Measurements from ENCODE around the gene NMNAT3.

Gene NMNAT3

DNA sequence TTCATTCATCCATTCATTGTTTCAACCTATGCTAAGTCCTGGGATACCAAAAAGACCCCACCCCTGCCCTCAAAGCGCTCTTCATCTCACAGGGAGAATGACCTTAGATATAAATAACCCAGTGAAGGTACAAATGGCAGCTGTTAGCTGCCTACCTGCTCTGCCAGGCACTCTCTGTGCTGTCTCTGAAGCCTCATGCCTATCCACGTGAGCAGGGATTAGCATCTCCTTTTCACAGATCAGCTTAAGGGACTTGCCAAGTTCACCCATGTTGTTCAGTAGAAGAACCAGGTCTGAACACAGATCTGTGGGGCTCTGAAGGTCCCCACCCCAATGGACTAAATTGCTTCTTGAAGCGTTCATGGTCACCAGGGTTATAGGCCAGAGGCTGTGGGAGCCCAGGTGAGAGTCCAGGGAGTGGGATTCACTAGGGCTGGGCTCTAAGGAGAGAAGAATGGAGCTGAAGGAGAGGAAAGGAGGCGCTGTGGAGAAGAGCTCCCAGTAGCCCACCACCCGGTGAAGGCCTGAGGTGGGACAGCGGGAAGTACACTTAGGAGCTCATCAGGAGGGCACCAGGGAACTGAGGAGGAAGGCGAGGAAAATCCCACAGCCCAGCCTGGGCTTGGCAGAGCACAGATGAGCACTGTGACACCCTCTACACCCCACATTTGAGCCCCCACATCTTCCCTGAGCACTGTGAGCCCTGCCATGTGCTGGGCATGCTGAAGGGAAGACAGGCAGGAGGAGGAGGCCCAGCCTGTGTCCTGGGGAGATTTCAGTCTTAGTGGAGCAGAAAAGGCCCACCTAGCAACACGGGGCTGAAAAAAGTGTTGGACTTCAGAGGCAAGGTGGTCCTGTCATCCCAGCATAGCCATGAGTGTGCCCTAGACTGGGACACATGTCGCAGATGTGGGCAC is 158.6 kb downstream of the NMNAT3 start:
- no peaks in the 10 kb centered on the region for H4K20me1 ChIP-seq (ENCODE audit: insufficient read depth)
- H3K4me3 ChIP-seq (IDR thresholded peaks at IDR 0.05; ENCODE audit: insufficient read depth, low read depth, low read length) = no peak overlapping the region
- TF ChIP-seq, protein P1, sequence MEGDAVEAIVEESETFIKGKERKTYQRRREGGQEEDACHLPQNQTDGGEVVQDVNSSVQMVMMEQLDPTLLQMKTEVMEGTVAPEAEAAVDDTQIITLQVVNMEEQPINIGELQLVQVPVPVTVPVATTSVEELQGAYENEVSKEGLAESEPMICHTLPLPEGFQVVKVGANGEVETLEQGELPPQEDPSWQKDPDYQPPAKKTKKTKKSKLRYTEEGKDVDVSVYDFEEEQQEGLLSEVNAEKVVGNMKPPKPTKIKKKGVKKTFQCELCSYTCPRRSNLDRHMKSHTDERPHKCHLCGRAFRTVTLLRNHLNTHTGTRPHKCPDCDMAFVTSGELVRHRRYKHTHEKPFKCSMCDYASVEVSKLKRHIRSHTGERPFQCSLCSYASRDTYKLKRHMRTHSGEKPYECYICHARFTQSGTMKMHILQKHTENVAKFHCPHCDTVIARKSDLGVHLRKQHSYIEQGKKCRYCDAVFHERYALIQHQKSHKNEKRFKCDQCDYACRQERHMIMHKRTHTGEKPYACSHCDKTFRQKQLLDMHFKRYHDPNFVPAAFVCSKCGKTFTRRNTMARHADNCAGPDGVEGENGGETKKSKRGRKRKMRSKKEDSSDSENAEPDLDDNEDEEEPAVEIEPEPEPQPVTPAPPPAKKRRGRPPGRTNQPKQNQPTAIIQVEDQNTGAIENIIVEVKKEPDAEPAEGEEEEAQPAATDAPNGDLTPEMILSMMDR (conservative IDR thresholded peaks at IDR 0.05; ENCODE audit: low read depth, low read length) = no peak
- H3K9ac ChIP-seq = no peak overlapping the region
- H3K27me3 ChIP-seq (ENCODE audit: insufficient read depth, low read depth) = no peaks in the 10 kb centered on the region
- no peak overlapping the region for H3K27ac ChIP-seq
- no peak overlapping the region for H2AFZ ChIP-seq (ENCODE audit: low read depth)
- no peak overlapping the region for H3K4me2 ChIP-seq
- H3K79me2 ChIP-seq (ENCODE audit: insufficient read depth, low read depth) = no peaks in the 10 kb centered on the region
- no peaks in the 10 kb centered on the region; the same call in 1 of the 2 replicates for H3K36me3 ChIP-seq (ENCODE audit: insufficient read depth)
- H3K4me1 ChIP-seq (ENCODE audit: low read depth, poor library complexity, severe bottlenecking) = peaks cover 19% of the 10 kb centered on the region

- TF ChIP-seq, protein P1 (conservative IDR thresholded peaks at IDR 0.05; ENCODE audit: low read depth, low read length) = no peak
- Histone ChIP-seq H3K4me1 (ENCODE audit: low read depth, poor library complexity, severe bottlenecking) (peaks cover 19% of the 10 kb centered on the region), H3K9ac (no peak overlapping the region), H3K4me3 (IDR thresholded peaks at IDR 0.05; ENCODE audit: insufficient read depth, low read depth, low read length) (no peak overlapping the region), H3K36me3 (ENCODE audit: insufficient read depth) (no peaks in the 10 kb centered on the region), H3K27me3 (ENCODE audit: insufficient read depth, low read depth) (no peaks in the 10 kb centered on the region), H3K79me2 (ENCODE audit: insufficient read depth, low read depth) (no peaks in the 10 kb centered on the region), H3K4me2 (no peak overlapping the region), H2AFZ (ENCODE audit: low read depth) (no peak overlapping the region), H4K20me1 (ENCODE audit: insufficient read depth) (no peaks in the 10 kb centered on the region), H3K27ac (no peak overlapping the region)
Observed at GRCh38 chr3:139518306-139518705, 159.5 kb downstream of the NMNAT3 start.

- Histone ChIP-seq H3K27me3 (ENCODE audit: insufficient read depth, low read depth) (no peaks in the 10 kb centered on the region), H4K20me1 (ENCODE audit: insufficient read depth) (no peaks in the 10 kb centered on the region), H3K27ac (no peak overlapping the region), H3K4me2 (no peak overlapping the region), H3K36me3 (ENCODE audit: insufficient read depth) (no peaks in the 10 kb centered on the region), H3K9ac (no peak overlapping the region), H3K79me2 (ENCODE audit: insufficient read depth, low read depth) (no peaks in the 10 kb centered on the region), H3K4me1 (ENCODE audit: low read depth, poor library complexity, severe bottlenecking) (peaks cover 17% of the 10 kb centered on the region), H3K4me3 (IDR thresholded peaks at IDR 0.05; ENCODE audit: insufficient read depth, low read depth, low read length) (no peak overlapping the region), H2AFZ (ENCODE audit: low read depth) (no peak overlapping the region)
- TF ChIP-seq, protein P1 (conservative IDR thresholded peaks at IDR 0.05; ENCODE audit: low read depth, low read length) = no peak
Observed at GRCh38 chr3:139517321-139518065, 160.3 kb downstream of the NMNAT3 start.

DNA sequence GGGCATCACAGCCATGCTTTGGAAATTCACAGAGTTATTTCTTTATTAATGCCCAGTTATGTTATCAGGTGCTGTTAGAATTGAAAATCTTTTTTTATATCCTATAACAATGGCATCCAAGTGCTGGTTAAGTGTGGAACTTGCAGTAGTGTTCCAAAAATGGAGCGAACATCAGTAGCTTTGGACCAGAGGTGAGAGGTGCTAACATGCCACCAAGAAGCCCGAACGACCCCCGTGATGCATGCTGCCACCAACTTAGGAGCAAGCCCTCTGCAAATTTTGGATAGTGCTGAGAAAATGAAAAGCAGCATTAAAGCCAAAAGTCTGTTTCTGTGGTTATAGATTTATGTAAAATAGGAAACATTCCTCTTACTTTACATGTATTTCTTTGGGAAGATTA is 163.0 kb downstream of the NMNAT3 start:
- Histone ChIP-seq H3K36me3 (ENCODE audit: insufficient read depth) (no peaks in the 10 kb centered on the region), H4K20me1 (ENCODE audit: insufficient read depth) (no peaks in the 10 kb centered on the region), H3K9ac (no peak overlapping the region), H2AFZ (ENCODE audit: low read depth) (no peak overlapping the region), H3K4me1 (ENCODE audit: low read depth, poor library complexity, severe bottlenecking) (peaks cover 2% of the 10 kb centered on the region), H3K27me3 (ENCODE audit: insufficient read depth, low read depth) (no peaks in the 10 kb centered on the region), H3K4me2 (no peak overlapping the region), H3K4me3 (IDR thresholded peaks at IDR 0.05; ENCODE audit: insufficient read depth, low read depth, low read length) (no peak overlapping the region), H3K79me2 (ENCODE audit: insufficient read depth, low read depth) (no peaks in the 10 kb centered on the region), H3K27ac (no peak overlapping the region)
- TF ChIP-seq, protein P1 (conservative IDR thresholded peaks at IDR 0.05; ENCODE audit: low read depth, low read length) = no peak
